IPS-15b (cell line): Measurements from ENCODE around the gene BHLHE41.

Experiments
- H3K27me3 ChIP-seq: one replicate; pipeline ENCODE4 v1.6.1; 2013; ENCODE audit warnings: low read length; ENCODE audit not compliant: control insufficient read depth, insufficient read depth
- H3K36me3 ChIP-seq: one replicate; pipeline ENCODE4 v1.6.1; 2013; ENCODE audit warnings: low read length; ENCODE audit not compliant: control insufficient read depth, insufficient read depth
- H3K4me1 ChIP-seq: one replicate; pipeline ENCODE4 v1.6.1; 2013; ENCODE audit warnings: mild to moderate bottlenecking, low read length; ENCODE audit not compliant: control insufficient read depth, insufficient read depth
- H3K4me3 ChIP-seq: one replicate; pipeline ENCODE4 v1.5.1; 2013; ENCODE audit warnings: low read depth, low read length
- H3K9ac ChIP-seq: one replicate; pipeline ENCODE4 v1.6.1; 2013; ENCODE audit warnings: low read depth, mild to moderate bottlenecking, low read length
- H3K9me3 ChIP-seq: one replicate; pipeline ENCODE4 v1.6.1; 2013; ENCODE audit warnings: mild to moderate bottlenecking, low read length; ENCODE audit not compliant: control insufficient read depth, insufficient read depth

Gene BHLHE41

GRCh38 chr12:26152507-26153102 is 27.8 kb upstream of the BHLHE41 start:
- H3K4me3 ChIP-seq = no peak overlapping the region
- no peaks in the 10 kb centered on the region for H3K4me1 ChIP-seq
- no peaks in the 10 kb centered on the region for H3K27me3 ChIP-seq
- H3K36me3 ChIP-seq = no peaks in the 10 kb centered on the region
- no peak overlapping the region for H3K9ac ChIP-seq
- no peaks in the 10 kb centered on the region for H3K9me3 ChIP-seq

- no peaks in the 10 kb centered on the region for H3K36me3 ChIP-seq
Observed at GRCh38 chr12:26150736-26151450, 26.1 kb upstream of the BHLHE41 start.

GRCh38 chr12:26149968-26150500 is 25.2 kb upstream of the BHLHE41 start:
- H3K4me3 ChIP-seq = no peak overlapping the region
- no peak overlapping the region for H3K9ac ChIP-seq
- H3K4me1 ChIP-seq = no peaks in the 10 kb centered on the region
- no peaks in the 10 kb centered on the region for H3K27me3 ChIP-seq
- no peaks in the 10 kb centered on the region for H3K9me3 ChIP-seq
- no peaks in the 10 kb centered on the region for H3K36me3 ChIP-seq

More at GRCh38 chr12:26150736-26151450, 26.1 kb upstream of the BHLHE41 start:
- Histone ChIP-seq H3K9me3 (no peaks in the 10 kb centered on the region), H3K9ac (no peak overlapping the region), H3K4me1 (no peaks in the 10 kb centered on the region), H3K4me3 (no peak overlapping the region), H3K27me3 (no peaks in the 10 kb centered on the region)

GRCh38 chr12:26148291-26148690 is 23.5 kb upstream of the BHLHE41 start:
- Histone ChIP-seq H3K9ac (no peak overlapping the region), H3K4me3 (no peak overlapping the region), H3K9me3 (no peaks in the 10 kb centered on the region), H3K36me3 (no peaks in the 10 kb centered on the region), H3K4me1 (no peaks in the 10 kb centered on the region), H3K27me3 (peaks cover 7% of the 10 kb centered on the region)

GRCh38 chr12:26143291-26143690 is 18.5 kb upstream of the BHLHE41 start:
- Histone ChIP-seq H3K4me1 (no peaks in the 10 kb centered on the region), H3K27me3 (peaks cover 16% of the 10 kb centered on the region), H3K9ac (no peak overlapping the region), H3K4me3 (no peak overlapping the region), H3K36me3 (no peaks in the 10 kb centered on the region), H3K9me3 (no peaks in the 10 kb centered on the region)

- Histone ChIP-seq H3K9me3 (no peaks in the 10 kb centered on the region), H3K9ac (no peak overlapping the region), H3K4me3 (no peak overlapping the region), H3K4me1 (peaks cover 2% of the 10 kb centered on the region), H3K27me3 (peaks cover 13% of the 10 kb centered on the region), H3K36me3 (no peaks in the 10 kb centered on the region)
Observed at GRCh38 chr12:26138860-26139259, 14.0 kb upstream of the BHLHE41 start.

- H3K9me3 ChIP-seq = no peaks in the 10 kb centered on the region
- H3K4me1 ChIP-seq = peaks cover 2% of the 10 kb centered on the region
- no peak overlapping the region for H3K9ac ChIP-seq
- H3K4me3 ChIP-seq = no peak overlapping the region
- peaks cover 20% of the 10 kb centered on the region for H3K27me3 ChIP-seq
- H3K36me3 ChIP-seq = no peaks in the 10 kb centered on the region
Observed at GRCh38 chr12:26136688-26137087, 11.9 kb upstream of the BHLHE41 start.

GRCh38 chr12:26135571-26135970 is 10.7 kb upstream of the BHLHE41 start:
- H3K4me3 ChIP-seq = no peak overlapping the region
- H3K4me1 ChIP-seq = peaks cover 2% of the 10 kb centered on the region
- H3K9me3 ChIP-seq = no peaks in the 10 kb centered on the region
- peaks cover 31% of the 10 kb centered on the region for H3K27me3 ChIP-seq
- H3K9ac ChIP-seq = no peak overlapping the region
- H3K36me3 ChIP-seq = no peaks in the 10 kb centered on the region

GRCh38 chr12:26135010-26135420 is 10.2 kb upstream of the BHLHE41 start:
- H3K9ac ChIP-seq = no peak overlapping the region
- peaks cover 2% of the 10 kb centered on the region for H3K4me1 ChIP-seq
- H3K36me3 ChIP-seq = no peaks in the 10 kb centered on the region
- H3K4me3 ChIP-seq = no peak overlapping the region
- H3K9me3 ChIP-seq = no peaks in the 10 kb centered on the region
- H3K27me3 ChIP-seq = peaks cover 36% of the 10 kb centered on the region

GRCh38 chr12:26134540-26134939 is 9.7 kb upstream of the BHLHE41 start:
- peaks cover 2% of the 10 kb centered on the region for H3K4me1 ChIP-seq
- no peaks in the 10 kb centered on the region for H3K36me3 ChIP-seq
- H3K9me3 ChIP-seq = no peaks in the 10 kb centered on the region
- H3K27me3 ChIP-seq = peaks cover 41% of the 10 kb centered on the region
- no peak overlapping the region for H3K4me3 ChIP-seq
- no peak overlapping the region for H3K9ac ChIP-seq

GRCh38 chr12:26133521-26133920 is 8.7 kb upstream of the BHLHE41 start:
- Histone ChIP-seq H3K9ac (no peak overlapping the region), H3K36me3 (no peaks in the 10 kb centered on the region), H3K4me3 (no peak overlapping the region), H3K4me1 (peaks cover 2% of the 10 kb centered on the region), H3K27me3 (peaks cover 51% of the 10 kb centered on the region), H3K9me3 (no peaks in the 10 kb centered on the region)

- peaks cover 2% of the 10 kb centered on the region for H3K4me1 ChIP-seq
- peaks cover 58% of the 10 kb centered on the region for H3K27me3 ChIP-seq
- H3K4me3 ChIP-seq = no peak overlapping the region
- H3K9me3 ChIP-seq = no peaks in the 10 kb centered on the region
- no peak overlapping the region for H3K9ac ChIP-seq
- H3K36me3 ChIP-seq = no peaks in the 10 kb centered on the region
Observed at GRCh38 chr12:26132866-26133265, 8.0 kb upstream of the BHLHE41 start.
